ENCODE results near the gene HOMER2.

DNA sequence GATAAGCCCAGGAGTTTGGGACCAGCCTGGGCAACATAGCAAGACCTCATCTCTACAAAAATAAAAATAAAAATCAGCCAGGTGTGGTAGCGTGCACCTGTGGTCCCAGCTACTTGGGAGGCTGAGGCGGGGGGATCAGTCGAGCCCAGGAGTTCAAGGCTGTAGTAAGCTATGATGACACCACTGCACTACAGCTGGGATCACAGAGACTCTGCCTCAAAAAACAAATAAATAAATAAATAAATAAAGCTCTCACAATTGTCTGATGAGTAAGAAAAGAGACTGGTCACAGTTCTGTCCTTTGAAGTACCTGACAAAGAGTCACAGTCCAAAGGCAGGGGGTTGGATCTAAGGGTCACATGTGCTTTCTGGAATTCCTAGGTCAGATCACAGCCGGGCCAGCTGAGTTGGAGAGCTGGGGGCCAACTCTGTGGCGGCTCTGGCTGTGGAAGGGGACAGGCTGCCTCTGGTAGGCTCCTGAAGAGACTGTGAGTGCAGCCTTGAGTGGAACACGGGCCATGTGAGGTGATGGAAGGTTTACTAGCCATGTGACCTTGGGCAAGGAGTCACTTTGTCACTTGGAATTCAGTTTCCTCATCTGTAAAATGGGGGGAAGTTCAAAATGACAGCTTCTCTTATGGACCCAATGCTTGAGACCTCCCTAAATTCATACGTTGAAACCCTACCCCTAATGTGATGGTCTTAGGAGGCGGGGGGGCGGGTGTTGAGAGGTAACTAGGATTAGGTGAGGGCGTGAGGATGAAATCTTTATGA lies 95.9 kb downstream of the HOMER2 start:
- TF ChIP-seq, protein P1, sequence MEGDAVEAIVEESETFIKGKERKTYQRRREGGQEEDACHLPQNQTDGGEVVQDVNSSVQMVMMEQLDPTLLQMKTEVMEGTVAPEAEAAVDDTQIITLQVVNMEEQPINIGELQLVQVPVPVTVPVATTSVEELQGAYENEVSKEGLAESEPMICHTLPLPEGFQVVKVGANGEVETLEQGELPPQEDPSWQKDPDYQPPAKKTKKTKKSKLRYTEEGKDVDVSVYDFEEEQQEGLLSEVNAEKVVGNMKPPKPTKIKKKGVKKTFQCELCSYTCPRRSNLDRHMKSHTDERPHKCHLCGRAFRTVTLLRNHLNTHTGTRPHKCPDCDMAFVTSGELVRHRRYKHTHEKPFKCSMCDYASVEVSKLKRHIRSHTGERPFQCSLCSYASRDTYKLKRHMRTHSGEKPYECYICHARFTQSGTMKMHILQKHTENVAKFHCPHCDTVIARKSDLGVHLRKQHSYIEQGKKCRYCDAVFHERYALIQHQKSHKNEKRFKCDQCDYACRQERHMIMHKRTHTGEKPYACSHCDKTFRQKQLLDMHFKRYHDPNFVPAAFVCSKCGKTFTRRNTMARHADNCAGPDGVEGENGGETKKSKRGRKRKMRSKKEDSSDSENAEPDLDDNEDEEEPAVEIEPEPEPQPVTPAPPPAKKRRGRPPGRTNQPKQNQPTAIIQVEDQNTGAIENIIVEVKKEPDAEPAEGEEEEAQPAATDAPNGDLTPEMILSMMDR (IDR thresholded peaks at IDR 0.05) = no peak
- no peak for TF ChIP-seq POLR2A (IDR thresholded peaks at IDR 0.05)
